Activated CD8-positive, alpha-beta T cell treated with anti-CD3 and anti-CD28 coated beads for 36 hours (primary cell): ENCODE results near the gene MDH1. TPM values are rescaled to one million over a fixed set of nuclear protein-coding genes. Genes with fewer than 3 reads are reported as not detected.
"Not testable (repeated sequence)": the region's sequence is repeated elsewhere in the genome, so short reads cannot be mapped to it uniquely, and the experiment has no call there.

Experiments used
- ATAC-seq: fragments of 200-7000 bp; cut with Tn5 transposase; one replicate; pipeline ENCODE4 v1.10.0; 2021; ENCODE audit warnings: mild to moderate bottlenecking, moderate library complexity
- CTCF ChIA-PET: fragments of 350-600 bp; sonication (Branson Sonifier 250); formaldehyde crosslinking; loops from one replicate; lab custom pipeline; 2021; ENCODE audit warnings: antibody characterized with exemption; lab: Charles Lee
- POLR2A ChIA-PET: fragments of 350-600 bp; sonication (Branson Sonifier 250); formaldehyde crosslinking; loops from one replicate; lab custom pipeline; 2021; ENCODE audit warnings: antibody characterized with exemption; lab: Charles Lee
- DNase-seq: peaks from one replicate; pipeline ENCODE4 v3.0.0-alpha.2; 2020
- H3K27ac Mint-ChIP-seq: one replicate; pipeline ENCODE4 v1.8.0; 2021; ENCODE audit warnings: mild to moderate bottlenecking, mixed read lengths
- H3K27me3 Mint-ChIP-seq: one replicate; pipeline ENCODE4 v1.8.0; 2021; ENCODE audit warnings: mixed read lengths
- H3K36me3 Mint-ChIP-seq: one replicate; pipeline ENCODE4 v1.8.0; 2021; ENCODE audit warnings: low read depth, mixed read lengths
- H3K4me1 Mint-ChIP-seq: one replicate; pipeline ENCODE4 v1.8.0; 2021; ENCODE audit warnings: low read depth, mixed read lengths
- H3K4me3 Mint-ChIP-seq: one replicate; pipeline ENCODE4 v1.8.0; 2021; ENCODE audit warnings: mild to moderate bottlenecking, moderate library complexity, mixed read lengths
- H3K9me3 Mint-ChIP-seq: one replicate; pipeline ENCODE4 v1.8.0; 2021; ENCODE audit warnings: mixed read lengths
- intact Hi-C: fragments of 100-400 bp; cut with micrococcal nuclease; formaldehyde crosslinking; loops from one replicate; pipeline ENCODE4 v1.10.0; 2022
- total RNA-seq, 2 experiments: library from RNA; stranded (reverse); gene quantifications; one replicate each; pipeline ENCODE4 v1.2.3, GENCODE V29; 2021
- TF ChIP-seq, protein P1 (sequence below): fragments of 200-600 bp; IDR thresholded peaks from one replicate; pipeline ENCODE4 v1.8.0; 2022; ENCODE audit warnings: antibody characterized with exemption, mild to moderate bottlenecking

MDH1 gene
- total RNA-seq, 2 experiments from 2014 or later: 241 to 246 TPM

DNA sequence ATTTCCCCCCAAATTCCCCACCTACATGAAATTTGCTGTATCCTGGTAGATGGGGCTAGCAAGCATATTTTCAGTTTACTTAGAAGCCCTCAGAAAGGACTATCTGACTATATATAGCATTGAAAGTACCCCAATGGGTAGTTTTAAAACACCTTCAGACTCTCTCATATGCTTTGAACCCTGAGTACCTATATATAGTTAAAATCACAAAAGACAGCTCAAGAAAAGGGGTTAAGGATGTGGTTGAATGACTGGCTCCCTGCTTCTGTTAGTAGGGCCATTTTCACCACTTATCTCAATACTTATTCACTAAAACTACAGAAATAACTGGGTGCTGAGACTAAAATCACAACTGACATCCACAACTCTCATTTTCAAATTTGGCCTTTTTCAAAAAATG lies 19.0 kb upstream of the MDH1 start:
- Mint-ChIP-seq H3K4me1 (no peaks in the 10 kb centered on the region), H3K4me3 (no peak overlapping the region), H3K27me3 (no peaks in the 10 kb centered on the region), H3K9me3 (peaks cover 33% of the 10 kb centered on the region), H3K27ac (no peak overlapping the region), H3K36me3 (peaks cover 20% of the 10 kb centered on the region)
- POLR2A ChIA-PET: no interaction called here
- DNase-seq (no peak), ATAC-seq (no peak)
- CTCF ChIA-PET: no interaction called here
- intact Hi-C loops: no loop called here
- TF ChIP-seq, protein P1, sequence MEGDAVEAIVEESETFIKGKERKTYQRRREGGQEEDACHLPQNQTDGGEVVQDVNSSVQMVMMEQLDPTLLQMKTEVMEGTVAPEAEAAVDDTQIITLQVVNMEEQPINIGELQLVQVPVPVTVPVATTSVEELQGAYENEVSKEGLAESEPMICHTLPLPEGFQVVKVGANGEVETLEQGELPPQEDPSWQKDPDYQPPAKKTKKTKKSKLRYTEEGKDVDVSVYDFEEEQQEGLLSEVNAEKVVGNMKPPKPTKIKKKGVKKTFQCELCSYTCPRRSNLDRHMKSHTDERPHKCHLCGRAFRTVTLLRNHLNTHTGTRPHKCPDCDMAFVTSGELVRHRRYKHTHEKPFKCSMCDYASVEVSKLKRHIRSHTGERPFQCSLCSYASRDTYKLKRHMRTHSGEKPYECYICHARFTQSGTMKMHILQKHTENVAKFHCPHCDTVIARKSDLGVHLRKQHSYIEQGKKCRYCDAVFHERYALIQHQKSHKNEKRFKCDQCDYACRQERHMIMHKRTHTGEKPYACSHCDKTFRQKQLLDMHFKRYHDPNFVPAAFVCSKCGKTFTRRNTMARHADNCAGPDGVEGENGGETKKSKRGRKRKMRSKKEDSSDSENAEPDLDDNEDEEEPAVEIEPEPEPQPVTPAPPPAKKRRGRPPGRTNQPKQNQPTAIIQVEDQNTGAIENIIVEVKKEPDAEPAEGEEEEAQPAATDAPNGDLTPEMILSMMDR: no peak

DNA sequence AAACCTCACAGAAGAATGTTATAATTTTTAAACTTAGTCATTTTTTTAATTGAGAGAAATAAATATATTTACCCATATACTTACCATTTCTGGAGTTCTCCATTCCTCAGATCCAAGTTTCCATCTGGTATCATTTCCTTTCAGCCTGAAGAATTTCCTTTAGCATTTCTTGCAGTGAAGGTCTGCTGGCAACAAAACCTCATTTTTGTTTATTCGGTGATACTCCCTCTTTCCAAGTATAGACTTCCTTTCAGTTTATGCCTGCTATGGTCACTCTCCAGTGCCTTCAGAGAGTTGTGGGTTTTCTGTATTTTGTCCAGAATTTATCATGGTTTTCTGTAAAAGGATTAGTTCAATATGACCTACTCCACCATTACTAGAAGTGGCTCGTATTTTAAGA lies 17.5 kb upstream of the MDH1 start:
- no peak for ATAC-seq
- peaks cover 17% of the 10 kb centered on the region for H3K36me3 Mint-ChIP-seq
- no peak overlapping the region for H3K27ac Mint-ChIP-seq
- no peaks in the 10 kb centered on the region for H3K27me3 Mint-ChIP-seq
- peaks cover 33% of the 10 kb centered on the region for H3K9me3 Mint-ChIP-seq
- DNase-seq: no peak
- POLR2A ChIA-PET: no interaction called here
- TF ChIP-seq, protein P1: no peak
- CTCF ChIA-PET: no interaction called here
- H3K4me1 Mint-ChIP-seq: no peaks in the 10 kb centered on the region
- intact Hi-C loops: no loop called here
- no peak overlapping the region for H3K4me3 Mint-ChIP-seq

DNA sequence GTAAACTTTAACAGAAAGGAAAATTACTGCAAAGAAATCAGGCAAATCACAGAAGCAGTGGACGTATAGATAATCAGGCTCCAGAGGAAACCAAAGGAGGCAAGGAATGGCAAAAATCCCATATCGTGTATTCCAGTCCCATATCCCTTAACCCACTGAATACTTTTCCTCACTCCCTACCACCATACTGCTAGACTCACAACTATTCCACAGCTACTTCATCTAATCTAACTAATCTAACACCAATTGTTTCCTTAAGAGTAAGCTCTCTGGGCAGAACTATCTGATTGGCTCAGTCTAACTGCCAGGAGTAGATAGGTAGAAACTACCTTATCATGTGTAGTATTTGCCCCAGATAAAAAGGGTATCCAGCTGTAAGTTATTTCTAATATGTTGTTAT lies 16.8 kb upstream of the MDH1 start:
- DNase-seq (no peak), ATAC-seq (no peak)
- intact Hi-C loops: no loop called here
- POLR2A ChIA-PET: no interaction called here
- H3K9me3 Mint-ChIP-seq: peaks cover 30% of the 10 kb centered on the region
- H3K4me3 Mint-ChIP-seq: no peak overlapping the region
- no peaks in the 10 kb centered on the region for H3K4me1 Mint-ChIP-seq
- CTCF ChIA-PET: no interaction called here
- H3K27me3 Mint-ChIP-seq: no peaks in the 10 kb centered on the region
- H3K27ac Mint-ChIP-seq: no peak overlapping the region
- TF ChIP-seq, protein P1: no peak
- peaks cover 17% of the 10 kb centered on the region for H3K36me3 Mint-ChIP-seq

DNA sequence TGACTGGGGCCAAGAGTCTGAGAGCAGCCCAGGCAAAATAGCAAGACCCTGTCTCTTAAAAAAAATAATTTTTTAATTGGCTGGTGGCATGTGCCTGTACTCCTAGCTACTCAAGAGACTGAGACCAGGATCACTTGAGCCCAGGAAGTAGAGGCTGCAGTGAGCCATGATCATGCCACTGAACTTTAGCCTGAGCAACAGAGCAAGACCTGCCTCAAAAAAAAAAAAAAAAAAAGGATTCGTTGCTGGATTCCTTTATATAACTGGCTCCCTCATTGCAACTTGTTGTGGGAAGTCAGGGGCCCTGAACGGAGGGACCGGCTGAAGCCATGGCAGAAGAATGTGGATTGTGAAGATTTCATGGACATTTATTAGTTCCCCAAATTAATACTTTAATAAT lies 15.7 kb upstream of the MDH1 start:
- CTCF ChIA-PET, ATAC-seq, H3K4me3 Mint-ChIP-seq, intact Hi-C loops, H3K27ac Mint-ChIP-seq, POLR2A ChIA-PET, H3K4me1 Mint-ChIP-seq, H3K27me3 Mint-ChIP-seq, DNase-seq: not testable (repeated sequence)
- Mint-ChIP-seq H3K36me3 (peaks cover 14% of the 10 kb centered on the region), H3K9me3 (peaks cover 22% of the 10 kb centered on the region)

DNA sequence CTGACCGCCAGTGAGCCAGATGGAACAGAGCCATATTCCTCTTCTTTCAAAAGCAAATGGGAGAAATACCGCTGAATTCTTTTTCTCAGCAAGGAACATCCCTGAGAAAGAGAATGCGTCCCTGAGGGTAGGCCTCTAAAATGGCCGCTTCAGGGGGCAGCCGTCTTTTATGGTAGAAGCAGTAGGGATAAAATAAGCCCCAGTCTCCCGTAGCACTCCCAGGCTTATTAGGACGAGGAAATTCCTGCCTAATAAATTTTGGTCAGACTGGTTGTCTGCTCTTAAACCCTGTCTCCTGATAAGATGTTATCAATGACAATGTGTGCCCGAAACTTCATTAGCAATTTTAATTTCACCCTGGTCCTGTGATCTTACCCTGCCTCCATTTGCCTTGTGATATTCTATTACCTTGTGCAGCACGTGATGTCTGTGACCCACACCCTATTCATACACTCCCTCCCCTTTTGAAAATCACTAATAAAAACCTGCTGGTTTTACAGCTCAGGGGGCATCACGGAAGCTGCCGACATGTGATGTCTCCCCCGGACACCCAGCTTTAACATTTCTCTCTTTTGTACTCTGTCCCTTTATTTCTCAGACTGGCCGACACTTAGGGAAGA lies 14.9 kb upstream of the MDH1 start:
- H3K27me3 Mint-ChIP-seq, ATAC-seq, intact Hi-C loops, H3K4me1 Mint-ChIP-seq, POLR2A ChIA-PET, H3K27ac Mint-ChIP-seq, DNase-seq, CTCF ChIA-PET, H3K4me3 Mint-ChIP-seq: not testable (repeated sequence)
- Mint-ChIP-seq H3K36me3 (peaks cover 14% of the 10 kb centered on the region), H3K9me3 (peaks cover 17% of the 10 kb centered on the region)

DNA sequence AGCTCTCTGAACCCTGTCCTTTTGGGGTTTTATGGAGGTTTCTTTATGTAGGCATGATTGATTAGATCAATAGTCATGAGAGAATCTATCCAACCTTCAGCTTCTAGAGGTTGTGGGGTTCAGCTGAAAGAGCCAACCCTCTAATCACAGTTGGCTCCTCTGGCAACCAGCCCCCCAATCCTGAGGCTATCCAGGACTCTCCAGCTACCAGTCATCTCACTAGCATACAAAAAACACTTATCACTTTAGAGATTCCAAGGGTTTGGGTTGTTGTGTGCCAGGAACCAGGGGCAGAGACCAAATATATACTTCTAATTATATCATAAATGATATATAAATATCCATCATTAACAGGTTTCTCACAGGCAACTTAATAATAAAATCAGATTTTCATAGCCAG lies 12.2 kb upstream of the MDH1 start:
- ChIA-PET POLR2A (no interaction called here), CTCF (no interaction called here)
- intact Hi-C loops: no loop called here
- peaks cover 6% of the 10 kb centered on the region for H3K9me3 Mint-ChIP-seq
- peaks cover 5% of the 10 kb centered on the region for H3K36me3 Mint-ChIP-seq
- H3K4me1 Mint-ChIP-seq: no peaks in the 10 kb centered on the region
- H3K27ac Mint-ChIP-seq: no peak overlapping the region
- DNase-seq (no peak), ATAC-seq (no peak)
- no peak overlapping the region for H3K4me3 Mint-ChIP-seq
- TF ChIP-seq, protein P1: no peak
- no peaks in the 10 kb centered on the region for H3K27me3 Mint-ChIP-seq
